Activated CD4-positive, alpha-beta T cell treated with anti-CD3 and anti-CD28 coated beads for 48 hours (primary cell): ENCODE measurements around the gene CARD9.
A peak's percentile ranks its signal among the peaks of the same experiment; 100 is the strongest.

Experiments used
- DNase-seq: peaks from one replicate; pipeline ENCODE4 v3.0.0-alpha.2; 2020

The CARD9 gene

DNA sequence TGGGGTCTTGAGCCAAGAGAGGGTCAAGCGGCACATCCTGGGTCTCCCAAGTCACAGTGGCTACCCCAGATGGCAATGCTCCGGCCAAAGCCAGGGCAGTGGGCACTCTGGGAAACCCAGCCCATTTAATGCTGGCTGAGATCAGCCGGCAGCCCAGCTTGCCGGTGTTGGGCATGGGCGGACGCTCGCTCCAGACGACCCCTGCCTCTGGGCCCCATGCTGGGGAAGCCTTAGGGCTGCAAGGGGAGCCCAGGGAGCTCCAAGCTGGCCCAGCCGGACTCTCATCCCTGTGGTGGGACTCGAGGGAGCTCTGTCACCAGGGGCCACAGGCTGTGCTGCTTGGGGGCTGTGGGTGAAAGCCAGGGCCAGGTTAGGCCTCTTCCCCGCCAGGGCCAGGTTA is 5.9 kb upstream of the CARD9 start:
- DNase-seq = no peak

DNA sequence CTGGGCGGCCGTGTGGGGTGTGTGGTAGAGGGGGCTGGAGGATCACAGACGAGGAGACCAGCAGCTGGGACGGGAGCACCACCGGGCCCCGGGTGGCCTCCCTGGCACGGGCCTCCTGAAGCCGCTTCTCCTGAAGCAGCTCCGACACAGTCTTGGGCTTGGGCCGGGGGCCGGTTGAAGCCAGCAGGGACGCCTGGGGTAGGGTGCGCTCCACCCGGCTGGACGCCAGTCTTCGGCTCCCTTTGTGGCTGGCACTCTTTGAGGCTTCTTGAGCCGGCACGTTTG is 5.5 kb upstream of the CARD9 start:
- no peak for DNase-seq

DNA sequence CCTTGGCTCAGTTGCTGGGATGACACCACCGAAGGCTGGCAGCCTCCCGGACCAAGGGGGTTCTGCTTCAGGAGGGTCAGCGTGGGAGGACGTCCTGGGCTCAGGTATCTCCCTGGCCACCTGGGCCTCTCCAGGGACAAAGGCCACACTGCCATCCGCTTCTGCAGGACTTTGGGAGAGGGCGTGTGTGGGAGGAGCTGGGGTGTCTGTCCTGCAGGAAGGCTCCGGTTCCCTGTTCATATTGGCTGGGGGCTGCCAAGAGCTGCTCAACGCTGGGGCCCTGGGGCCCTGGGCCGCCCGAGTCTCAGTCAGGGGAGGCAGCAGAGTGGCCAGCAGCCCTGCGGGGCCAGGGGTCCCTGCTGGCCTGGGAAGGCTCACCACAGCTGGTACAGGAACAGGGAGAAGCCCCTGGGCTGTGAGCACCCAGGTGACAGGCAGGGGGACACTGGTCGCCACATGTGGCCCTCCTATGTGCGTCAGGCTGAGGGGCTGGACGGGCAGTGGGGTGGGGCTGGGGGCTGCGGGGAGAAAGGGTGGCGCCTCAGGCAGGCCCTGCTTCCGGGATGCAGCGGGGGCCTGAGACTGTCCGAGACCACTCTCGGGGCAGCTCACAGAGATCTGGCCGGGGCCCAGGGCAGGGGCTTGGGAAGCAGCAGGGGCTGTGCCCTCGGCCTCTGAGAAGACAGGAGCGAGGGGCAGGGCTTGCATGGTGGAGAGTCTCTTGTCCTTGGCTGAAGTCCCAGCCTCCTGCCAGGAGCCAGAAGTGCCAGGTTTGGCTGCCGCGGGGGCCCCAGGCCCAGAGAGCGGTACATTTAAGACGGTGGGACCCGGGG is 4.9 kb upstream of the CARD9 start:
- DNase-seq = no peak

DNA sequence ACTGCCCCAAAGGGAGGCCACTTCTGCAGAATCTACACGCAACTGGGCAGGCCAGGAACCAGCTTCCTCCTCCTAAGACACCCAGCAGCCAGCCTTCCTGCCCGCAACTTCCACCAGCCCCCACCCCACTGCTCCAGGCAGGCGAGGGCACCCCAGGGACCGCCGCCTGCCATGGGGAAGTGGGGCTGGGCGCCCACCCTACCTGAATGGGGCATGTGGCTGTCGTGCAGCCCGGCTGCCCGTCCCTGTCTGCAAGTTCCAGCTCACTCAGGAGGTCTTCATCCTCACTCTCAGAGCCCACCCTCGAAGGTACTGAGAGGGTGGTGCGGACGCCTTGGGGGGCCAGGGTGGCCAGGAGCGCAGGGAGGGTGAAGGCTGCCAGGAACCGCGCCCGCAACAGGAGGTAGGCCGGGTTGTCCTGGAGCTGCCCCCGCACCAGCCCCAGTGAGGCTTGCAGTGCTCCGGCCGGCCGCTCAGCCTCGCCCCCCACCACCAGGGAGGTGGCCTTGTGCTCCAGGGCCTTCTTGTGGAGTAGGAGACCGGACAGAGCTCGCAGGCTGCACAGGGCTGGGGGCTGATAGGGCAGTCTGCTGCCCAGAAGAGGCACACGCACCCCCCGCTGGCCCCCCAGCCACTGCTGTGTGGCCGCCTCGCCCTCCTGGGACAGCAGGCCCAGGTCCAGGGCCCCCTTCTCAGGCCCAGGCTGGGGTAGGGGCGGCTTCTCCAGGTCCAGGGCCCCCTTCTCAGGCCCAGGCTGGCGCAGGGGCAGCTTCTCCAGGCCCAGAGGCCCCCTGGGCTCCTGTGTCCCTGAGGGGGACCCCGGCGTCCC is 4.1 kb upstream of the CARD9 start:
- DNase-seq = no peak

DNA sequence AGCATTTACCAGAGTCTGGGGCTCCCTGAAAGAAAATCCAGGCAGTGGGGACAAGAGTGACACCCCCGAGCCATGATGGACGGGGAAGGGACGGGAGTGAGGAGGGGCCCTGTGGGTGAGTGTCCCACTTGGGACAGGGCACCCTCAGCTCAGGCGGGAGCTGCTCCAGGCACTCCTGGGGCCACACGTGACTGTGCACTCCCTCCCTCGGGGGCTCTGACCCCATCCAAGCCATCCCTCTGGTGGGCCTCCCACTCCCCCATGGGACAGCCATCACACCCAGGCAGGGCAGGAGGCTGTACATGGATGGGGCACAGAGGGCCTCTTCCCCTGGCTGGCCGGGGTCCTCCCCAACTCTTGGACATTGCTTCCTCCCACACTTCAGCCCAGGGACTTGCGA is 3.0 kb upstream of the CARD9 start:
- DNase-seq = no peak

DNA sequence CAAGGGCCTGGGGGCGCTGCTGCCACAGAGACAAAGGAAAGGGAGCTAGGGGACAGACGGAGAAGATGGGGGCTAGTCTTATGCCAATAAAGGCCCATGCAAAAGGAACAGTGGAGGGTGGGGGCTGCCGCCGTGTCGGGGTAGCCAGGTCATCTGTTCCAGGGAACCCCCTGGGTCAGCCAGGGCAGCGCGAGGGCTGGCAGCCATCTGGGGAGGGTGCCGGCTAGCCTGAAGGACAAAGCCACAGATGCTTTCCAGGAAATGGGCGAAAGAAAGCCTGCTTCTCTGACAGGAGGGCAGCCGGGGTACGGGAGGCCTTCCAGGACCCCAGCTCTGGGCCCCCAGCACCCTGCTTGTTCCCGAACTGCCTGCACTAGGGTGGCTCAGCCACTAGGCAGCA is 1.6 kb upstream of the CARD9 start:
- DNase-seq = no peak

DNA sequence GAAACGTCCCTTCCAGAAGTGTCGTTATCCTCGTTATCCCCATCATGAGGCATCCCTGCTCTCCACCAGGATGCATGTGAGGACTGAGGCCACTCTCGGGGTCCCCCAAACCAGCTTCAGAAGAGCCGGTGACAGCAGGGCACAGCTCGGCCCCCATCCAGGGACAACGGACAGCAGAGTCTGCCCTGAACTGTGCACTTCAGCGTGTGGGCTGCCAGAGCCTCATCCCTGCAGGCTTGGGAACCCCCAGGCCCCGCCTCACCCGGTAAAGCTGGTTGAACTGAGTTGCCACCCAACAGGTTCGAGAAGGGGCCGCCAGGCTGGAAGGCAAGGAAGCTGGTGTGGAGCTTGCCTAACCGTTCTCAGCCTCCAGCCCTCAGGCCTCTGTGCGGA is 710 bp upstream of the CARD9 start:
- no peak for DNase-seq

DNA sequence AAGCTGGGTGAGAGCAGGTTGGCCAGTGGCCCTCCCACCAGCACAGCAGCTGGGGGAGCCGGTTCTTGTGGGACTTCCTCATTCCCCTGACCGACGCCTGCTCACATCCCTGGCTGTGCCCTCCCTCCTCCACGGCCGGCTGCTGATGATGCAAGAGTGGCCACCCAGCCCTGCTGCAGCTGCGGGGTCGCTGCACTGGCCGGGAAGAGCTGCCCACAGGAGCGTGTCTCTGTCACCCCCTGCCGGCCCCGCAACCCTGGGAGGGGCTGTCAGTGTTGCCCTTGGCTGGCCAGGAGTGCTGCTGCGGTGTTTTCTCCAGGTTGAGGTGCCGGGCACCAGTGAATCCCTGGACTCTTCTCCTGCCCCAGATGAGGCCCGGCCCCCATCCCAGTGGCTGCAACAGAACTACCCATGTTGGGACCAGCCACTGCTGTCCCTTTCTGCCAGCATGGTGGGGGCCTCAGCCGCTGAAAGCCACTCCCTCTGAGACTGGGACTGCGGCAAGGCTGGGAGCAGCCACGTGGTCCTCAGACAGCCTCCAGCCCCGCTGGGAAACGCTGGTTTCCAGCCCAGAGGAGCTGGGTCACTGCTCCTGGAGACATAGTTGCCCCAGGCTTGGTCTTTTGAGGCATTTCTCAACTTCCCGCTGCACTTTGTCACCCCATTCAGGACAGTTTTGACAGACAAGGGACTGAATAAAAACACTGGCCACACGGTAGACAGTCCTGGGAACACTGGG is 739 bp downstream of the CARD9 start:
- peak; percentile 35 for DNase-seq

DNA sequence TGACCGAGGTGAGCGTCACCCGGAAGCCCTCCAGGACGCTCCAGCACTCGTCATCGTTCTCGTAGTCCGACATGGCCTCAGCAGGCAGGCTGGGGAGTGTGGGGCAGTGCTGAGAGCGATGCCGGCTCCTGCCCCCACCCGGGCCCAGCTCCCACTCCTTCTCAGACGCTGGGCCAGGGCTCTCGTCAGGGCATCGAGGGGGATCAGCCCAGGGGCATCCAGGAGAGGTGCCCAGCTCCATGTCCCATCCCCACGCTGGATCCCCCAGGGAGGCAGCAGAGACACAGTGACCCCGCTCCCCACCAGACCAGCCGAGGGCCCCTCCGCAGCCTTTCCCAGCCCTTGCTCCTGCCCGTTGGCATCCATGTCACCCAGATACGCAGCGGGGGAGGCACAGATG is 1.5 kb downstream of the CARD9 start:
- no peak for DNase-seq

DNA sequence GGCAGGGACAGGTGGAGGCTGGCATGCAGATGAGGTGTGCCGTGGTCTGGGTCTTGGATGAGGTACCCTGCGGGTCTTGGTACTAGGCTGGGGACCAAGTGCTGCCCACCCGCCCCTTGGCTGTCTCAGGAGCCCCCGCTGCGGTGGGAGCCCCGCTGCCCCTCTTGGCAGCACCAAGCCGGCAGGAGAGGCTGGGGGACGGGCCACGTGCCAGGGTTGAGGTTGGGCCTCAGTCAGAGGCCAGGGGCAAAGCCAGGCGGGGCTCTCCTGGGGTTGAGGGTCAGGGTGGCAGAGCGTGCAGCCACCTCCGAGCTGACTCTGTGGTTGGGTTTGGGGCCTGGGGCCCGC is 2.0 kb downstream of the CARD9 start:
- DNase-seq = no peak

DNA sequence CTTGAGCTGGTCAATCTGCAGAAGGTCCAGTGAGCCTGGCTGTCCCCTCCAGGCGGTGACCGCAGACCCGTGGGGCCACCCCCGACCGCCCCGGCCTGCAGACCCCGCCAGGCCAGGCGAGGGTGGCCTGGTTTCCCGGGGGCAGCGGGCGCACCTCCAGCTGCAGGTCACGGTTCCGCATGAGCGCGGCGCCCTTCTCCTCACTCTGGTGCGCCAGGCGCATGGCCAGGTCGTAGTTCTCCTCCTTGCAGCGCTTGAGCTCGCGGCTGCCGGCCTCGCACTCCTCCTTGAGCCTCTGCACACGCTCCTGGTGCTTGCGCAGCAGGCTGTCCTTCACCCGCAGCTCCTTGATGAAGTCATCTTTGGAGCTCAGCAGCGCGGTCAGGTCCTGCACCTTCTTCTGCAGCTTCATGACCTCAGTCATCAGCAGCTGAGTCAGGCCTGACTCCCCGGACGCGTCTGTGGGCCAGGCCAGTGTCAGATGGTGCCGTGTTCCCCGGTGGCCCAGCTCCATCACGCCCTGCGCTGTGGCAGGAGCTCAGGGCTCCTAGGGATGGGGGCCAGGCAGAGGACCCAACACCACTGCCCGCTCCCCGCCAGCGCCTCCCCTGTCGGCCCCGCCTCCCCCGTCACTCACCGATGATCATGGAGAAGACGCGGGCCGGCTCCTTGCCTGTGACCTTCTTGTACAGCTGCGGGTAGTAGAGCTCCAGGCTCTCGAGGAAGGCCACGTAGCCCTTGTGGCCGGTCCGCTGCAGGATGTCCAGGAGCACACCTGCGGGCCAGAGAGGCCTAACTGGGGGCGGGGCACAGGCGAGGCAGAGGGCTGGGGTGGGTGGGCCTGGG is 2.6 kb downstream of the CARD9 start:
- no peak for DNase-seq

DNA sequence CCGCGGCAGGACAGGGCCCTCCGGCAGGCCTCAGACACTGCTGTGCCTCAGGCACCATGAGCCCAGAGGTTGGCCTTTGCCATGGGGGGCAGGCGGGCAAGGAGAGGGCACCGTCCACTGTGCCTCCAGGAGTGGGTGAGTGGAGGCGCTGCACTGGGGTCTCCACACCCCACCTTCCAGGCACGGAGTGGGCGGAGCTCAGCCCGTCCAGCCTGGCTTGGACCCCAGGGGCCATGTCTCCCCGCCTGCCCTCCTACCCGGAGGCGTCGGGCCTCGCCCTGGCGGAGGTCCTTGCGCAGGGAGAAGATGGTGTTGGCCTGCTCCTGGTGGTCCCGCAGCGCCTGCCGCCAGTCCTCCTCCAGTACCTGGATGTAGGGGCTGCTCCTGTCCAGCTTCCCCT is 3.4 kb downstream of the CARD9 start:
- DNase-seq = no peak

DNA sequence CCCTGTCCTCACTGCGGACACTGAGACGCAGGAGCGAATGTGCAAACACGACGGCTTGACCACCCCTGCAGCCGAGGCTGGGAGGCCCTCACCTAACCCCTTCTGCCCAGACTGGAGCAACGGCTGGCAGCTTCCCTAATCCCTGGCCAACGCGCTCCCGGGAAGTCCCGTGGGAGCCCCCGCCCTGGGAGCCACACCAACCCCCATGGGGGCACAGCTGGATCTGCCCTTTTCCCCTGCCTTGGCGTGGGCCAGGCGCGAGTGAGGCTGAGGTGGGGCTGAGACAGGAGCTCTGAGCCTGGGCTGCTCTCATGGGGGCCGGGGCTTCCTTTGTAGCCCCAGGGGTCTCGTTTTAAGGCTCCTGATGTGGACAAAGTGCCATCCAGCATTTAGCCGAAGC is 5.3 kb downstream of the CARD9 start:
- no peak for DNase-seq

DNA sequence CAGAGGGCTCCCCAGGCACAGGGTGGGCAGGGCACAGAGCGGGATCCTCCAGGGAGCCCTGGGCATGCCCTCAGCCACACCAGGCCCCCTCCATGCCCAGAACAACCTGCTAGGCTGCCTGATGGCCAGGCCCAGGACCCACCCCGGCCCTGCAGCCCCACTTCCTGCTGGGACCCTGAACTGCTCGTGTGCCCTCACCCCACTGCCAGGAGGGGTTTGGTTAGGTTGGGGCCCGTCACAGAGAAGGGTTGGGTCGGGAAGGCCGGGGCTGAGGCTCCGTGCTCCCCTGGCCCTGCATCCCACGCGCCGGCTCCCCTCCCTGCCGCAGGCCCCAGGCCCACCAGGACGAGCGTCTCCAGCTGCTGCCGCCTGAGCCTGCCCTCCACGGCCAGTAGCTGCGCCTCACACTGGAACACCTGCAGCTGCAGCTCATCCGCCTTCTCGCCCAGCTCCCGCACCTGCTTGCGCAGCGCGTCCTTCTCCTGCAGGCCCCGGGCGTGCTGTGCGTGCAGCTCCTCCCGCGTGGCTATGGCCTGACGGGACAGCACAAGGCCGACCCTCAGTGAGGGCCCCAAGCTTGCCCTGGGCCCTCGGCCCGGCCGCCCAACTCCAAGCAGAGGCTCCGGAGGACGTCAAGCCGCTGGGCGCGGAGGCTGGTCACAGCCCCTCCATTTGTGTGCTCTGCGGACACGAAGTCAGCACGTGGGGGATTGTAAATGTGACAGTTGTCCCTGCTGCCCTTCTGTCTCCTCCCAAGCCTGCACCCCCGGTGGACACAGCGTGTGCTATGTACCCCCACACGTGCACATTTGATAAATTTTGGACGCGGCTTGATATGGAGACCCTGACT is 5.9 kb downstream of the CARD9 start:
- no peak for DNase-seq

DNA sequence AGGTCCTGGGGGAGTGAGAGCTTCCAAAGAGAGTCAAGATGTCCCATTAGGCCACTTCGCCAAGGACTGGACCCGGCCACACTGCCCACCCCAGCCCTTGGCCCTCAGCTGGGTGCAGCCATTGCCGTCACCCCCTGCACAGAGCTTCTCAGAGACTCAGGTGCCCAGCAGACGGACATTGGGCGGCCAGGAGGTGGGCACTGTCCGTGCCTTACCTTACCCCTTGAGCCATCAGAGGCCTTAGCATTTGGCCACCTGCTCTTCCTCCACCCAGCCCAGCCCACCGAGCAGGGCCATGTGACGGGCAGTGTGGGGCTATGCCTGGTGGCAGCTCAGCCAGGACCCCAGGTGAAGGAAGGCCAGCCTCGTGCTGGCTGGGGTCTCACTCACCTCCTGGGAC is 6.6 kb downstream of the CARD9 start:
- no peak for DNase-seq

DNA sequence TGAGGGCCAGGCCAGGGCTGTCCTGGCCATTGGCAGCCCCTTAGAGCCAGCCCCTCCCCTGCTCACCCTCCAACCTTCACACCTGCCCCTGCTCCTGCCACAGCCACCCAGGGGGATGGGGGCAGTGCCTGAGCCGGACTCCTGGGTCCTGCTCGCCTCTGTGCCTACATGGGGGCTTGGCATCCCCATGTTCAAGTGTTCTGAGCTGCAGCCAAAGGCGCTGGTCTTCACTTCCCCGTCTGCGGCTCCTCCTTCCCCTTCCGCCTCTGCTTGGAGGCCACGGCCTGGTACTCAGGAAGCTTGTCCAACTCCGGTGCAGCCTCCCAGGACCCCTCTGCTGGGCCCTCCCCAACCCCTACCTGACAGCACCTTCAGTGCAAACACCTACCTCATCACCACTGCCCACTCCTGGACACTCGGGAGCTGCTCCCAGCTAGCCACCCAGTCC is 7.7 kb downstream of the CARD9 start:
- DNase-seq = no peak

DNA sequence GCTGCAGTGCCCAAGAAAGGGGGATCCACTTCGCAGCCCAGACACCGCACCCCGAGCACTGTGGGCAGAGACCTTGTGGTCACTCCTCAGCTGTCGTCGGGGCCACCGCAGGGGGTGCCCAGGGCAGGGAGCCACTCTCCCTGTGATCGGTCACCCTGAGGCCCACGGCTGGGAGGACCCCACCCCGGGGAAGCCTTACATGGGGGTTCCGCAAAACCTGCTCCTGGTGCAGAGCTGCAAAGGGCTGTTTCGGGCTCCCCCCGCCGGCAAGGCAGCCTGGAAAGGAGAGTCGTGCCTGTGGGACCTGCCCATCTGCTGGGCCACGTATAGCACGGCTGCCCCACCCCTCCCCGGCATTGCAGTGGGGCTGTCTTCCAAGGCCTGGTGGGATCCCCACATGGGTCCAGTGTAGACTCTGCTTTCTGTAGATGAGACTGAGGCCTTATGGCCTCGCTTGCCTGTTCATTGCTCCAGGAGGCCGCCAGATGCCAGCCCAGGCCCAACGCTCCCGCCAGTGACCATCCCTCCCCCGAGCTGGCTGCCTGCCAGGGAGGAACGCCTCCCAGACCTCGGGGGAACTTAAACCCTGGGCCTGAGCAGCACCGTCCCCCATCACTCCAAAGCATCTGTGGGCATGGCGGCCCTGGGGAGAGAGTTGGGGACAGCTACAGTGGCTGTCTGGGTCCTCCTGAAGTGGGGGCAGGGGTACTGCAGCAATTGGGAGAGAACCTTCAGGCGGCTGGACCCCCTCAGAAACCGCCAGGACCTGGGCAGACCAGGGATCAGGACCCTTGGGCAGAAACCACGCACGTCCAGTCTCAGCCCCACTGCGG is 8.3 kb downstream of the CARD9 start:
- DNase-seq = no peak

DNA sequence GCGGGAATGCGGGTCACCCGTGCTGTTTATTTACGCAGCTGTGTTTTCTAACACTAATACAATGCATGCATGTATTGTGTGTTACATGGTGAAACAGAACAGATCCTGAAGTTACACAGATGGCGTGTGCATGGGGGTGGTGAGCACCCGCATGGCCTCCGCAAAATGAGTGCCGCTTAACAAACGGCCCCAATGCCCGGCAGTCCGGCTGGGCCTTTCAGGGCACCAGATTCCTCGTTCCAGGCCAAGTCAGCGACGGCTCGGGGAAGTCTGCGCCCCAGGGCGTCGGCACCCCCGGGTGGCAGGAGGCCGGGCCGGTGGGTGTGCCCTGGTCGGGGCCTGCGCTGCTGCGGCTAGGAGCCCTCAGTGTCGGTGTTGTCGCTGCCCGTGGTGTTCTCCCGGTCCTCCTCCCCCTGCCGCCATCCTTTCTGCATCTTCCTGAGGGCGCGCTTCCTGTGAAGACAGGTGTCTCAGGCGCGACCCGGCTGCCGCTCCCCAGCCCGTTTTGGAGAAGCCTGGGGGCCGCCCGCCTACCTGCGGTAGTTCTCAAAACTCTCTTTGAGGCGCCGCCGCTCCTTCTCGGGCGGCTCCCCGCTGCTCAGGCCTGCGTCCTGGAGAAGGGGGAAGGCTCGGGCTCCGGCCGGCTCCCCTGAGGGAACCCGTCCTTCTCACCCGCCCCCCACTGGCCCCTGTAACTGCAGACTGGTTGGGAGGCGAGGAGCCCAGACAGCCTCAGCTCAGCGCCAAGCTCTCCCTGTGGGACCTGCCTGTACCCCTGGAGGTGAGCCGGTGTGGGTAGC is 9.3 kb downstream of the CARD9 start:
- no peak for DNase-seq

DNA sequence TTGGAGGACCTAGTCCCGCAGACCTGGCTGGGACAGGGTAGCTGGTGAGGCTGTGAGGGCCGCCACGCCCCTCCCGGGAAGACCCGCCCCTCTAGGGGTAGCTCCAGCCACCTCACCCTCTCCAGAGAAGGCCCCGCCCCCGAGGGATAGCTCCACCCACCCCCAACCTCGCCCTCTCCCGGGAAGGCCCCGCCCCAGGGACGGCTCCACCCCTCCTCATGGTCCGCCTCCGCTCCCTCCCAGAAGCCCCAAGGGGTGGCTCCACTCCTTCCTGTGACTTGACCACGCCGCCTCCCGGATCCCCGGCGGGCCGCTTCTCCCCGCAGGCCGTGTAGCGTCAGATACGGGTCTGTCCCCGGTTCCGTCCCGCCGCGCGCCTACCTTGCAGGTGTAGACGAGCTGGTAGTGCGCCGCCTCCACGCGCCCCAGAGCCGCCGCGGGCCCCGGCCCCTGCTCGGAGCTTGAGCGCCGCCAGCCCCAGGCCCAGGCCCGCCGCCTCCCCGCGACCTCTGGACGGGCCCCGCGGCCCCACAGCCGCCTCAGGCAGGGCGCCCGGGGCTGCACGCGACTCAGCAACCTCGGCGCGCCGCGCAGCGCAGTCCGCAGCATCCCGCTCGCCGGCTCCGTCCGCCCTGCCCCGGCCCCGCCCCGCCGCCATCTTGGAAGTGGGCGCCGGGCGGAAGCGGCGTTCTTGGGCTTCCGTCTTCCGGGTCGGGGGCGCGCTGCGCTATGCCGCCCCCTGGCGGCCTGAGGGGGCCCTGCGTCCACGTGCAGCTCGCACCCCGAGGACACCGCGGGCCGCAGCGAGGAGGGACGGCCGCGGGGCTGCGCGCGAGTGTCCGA is 10.1 kb downstream of the CARD9 start, which contains the start of gene DNLZ:
TSS of gene DNLZ (minus strand) at position 639 of the 843 bp plus-strand sequence. CDS start at position 609, 30 bp downstream.
- DNase-seq = peak; percentile 98
